Liver (tissue), 9 donors: ENCODE measurements around the gene PAPSS1. TPM values are rescaled to one million over a fixed set of nuclear protein-coding genes. Genes with fewer than 3 reads are reported as not detected.

Experiments
- DNase-seq: peaks from one replicate; pipeline ENCODE4 v3.0.0-alpha.2; 2017; ENCODE audit warnings: low spot score
- H3K27ac ChIP-seq, 2 donors: one replicate each; pipeline ENCODE4 v1.7.0; 2013; ENCODE audit warnings: inconsistent platforms in 2 of 2, low read length in 2 of 2, control low read depth in 1 of 2, low read depth in 1 of 2, mild to moderate bottlenecking in 1 of 2
- H3K27me3 ChIP-seq, 4 donors: one replicate each; pipeline versions ENCODE4 v1.6.1 to v1.7.0; 2013; ENCODE audit warnings: low read length in 3 of 4, inconsistent platforms in 1 of 4, mild to moderate bottlenecking in 1 of 4, moderate library complexity in 1 of 4; ENCODE audit not compliant: control insufficient read depth in 4 of 4, insufficient read depth in 4 of 4
- H3K36me3 ChIP-seq, 4 donors: one replicate each; pipeline versions ENCODE4 v1.6.1 to v1.7.0; 2013; ENCODE audit warnings: low read length in 3 of 4, mild to moderate bottlenecking in 3 of 4, low read depth in 1 of 4, moderate library complexity in 1 of 4; ENCODE audit not compliant: control insufficient read depth in 4 of 4, insufficient read depth in 3 of 4
- H3K4me1 ChIP-seq, 4 donors: one replicate each; pipeline versions ENCODE4 v1.6.1 to v1.7.0; 2013; ENCODE audit warnings: low read length in 3 of 4, mild to moderate bottlenecking in 3 of 4, moderate library complexity in 1 of 4; ENCODE audit not compliant: control insufficient read depth in 4 of 4, insufficient read depth in 4 of 4
- H3K4me3 ChIP-seq, 3 donors: one replicate each; pipeline versions ENCODE4 v1.6.1 to v1.7.0; 2013; ENCODE audit warnings: low read length in 3 of 3, control low read depth in 1 of 3, low read depth in 1 of 3, mild to moderate bottlenecking in 1 of 3
- H3K9ac ChIP-seq, 2 donors: one replicate each; pipeline ENCODE4 v1.7.0; 2013; ENCODE audit warnings: low read length in 2 of 2, mild to moderate bottlenecking in 2 of 2, moderate library complexity in 2 of 2, control low read depth in 1 of 2, low read depth in 1 of 2
- H3K9me3 ChIP-seq, 4 donors: one replicate each; pipeline versions ENCODE4 v1.6.1 to v1.7.0; 2013; ENCODE audit warnings: low read length in 3 of 4; ENCODE audit not compliant: control insufficient read depth in 4 of 4
- ATF3 ChIP-seq: IDR thresholded peaks from 2 replicates; pipeline ENCODE4 v1.6.1; 2016; ENCODE audit warnings: antibody characterized with exemption
- EGR1 ChIP-seq, 2 donors: IDR thresholded peaks; 2 replicates each; pipeline ENCODE4 v1.6.1; 2016 to 2018; ENCODE audit warnings: antibody characterized with exemption in 2 of 2, low read depth in 2 of 2
- FOXA1 ChIP-seq: IDR thresholded peaks from 2 replicates; pipeline ENCODE4 v1.6.1; 2016; ENCODE audit warnings: antibody characterized with exemption
- FOXA2 ChIP-seq: IDR thresholded peaks from 2 replicates; pipeline ENCODE4 v1.6.1; 2016; ENCODE audit warnings: antibody characterized with exemption
- GABPA ChIP-seq, 2 donors: IDR thresholded peaks in 1 of 2; conservative IDR thresholded peaks in 1 of 2; 2 replicates each; pipeline ENCODE4 v1.6.1; 2016; ENCODE audit warnings: antibody characterized with exemption in 2 of 2, mild to moderate bottlenecking in 1 of 2, moderate library complexity in 1 of 2
- HNF4A ChIP-seq, 2 donors: conservative IDR thresholded peaks; 2 replicates each; pipeline ENCODE4 v1.6.1; 2016; ENCODE audit warnings: antibody characterized with exemption in 2 of 2, mild to moderate bottlenecking in 2 of 2
- HNF4G ChIP-seq: IDR thresholded peaks from 2 replicates; pipeline ENCODE4 v1.6.1; 2016; ENCODE audit warnings: antibody characterized with exemption
- JUND ChIP-seq, 2 donors: IDR thresholded peaks; 2 replicates each; pipeline ENCODE4 v1.6.1; 2016; ENCODE audit warnings: antibody characterized with exemption in 2 of 2
- MAX ChIP-seq: IDR thresholded peaks from 2 replicates; pipeline ENCODE4 v1.6.1; 2016; ENCODE audit warnings: antibody characterized with exemption
- NR2F2 ChIP-seq: IDR thresholded peaks from 2 replicates; pipeline ENCODE4 v1.6.1; 2016; ENCODE audit warnings: antibody characterized with exemption
- RAD21 ChIP-seq, 2 donors: IDR thresholded peaks; 2 replicates each; pipeline ENCODE4 v1.6.1; 2016; ENCODE audit warnings: antibody characterized with exemption in 2 of 2, mild to moderate bottlenecking in 2 of 2
- RXRA ChIP-seq, 2 donors: IDR thresholded peaks; 2 replicates each; pipeline ENCODE4 v1.6.1; 2017 to 2018; ENCODE audit warnings: antibody characterized with exemption in 2 of 2, mild to moderate bottlenecking in 1 of 2
- SP1 ChIP-seq: IDR thresholded peaks from 2 replicates; pipeline ENCODE4 v1.6.1; 2018; ENCODE audit warnings: antibody characterized with exemption, mild to moderate bottlenecking
- TAF1 ChIP-seq: conservative IDR thresholded peaks from 2 replicates; pipeline ENCODE4 v1.6.1; 2016; ENCODE audit warnings: antibody characterized with exemption, mild to moderate bottlenecking
- YY1 ChIP-seq: IDR thresholded peaks from 2 replicates; pipeline ENCODE4 v1.6.1; 2016; ENCODE audit warnings: antibody characterized with exemption, mild to moderate bottlenecking
- WGBS: extraction: QIAGEN DNeasy Blood & Tissue Kit; methylation state at CpG from one replicate; pipeline ENCODE4 v1.1.7; 2013; 5-methylcytosine and 5-hydroxymethylcytosine counted together
- polyA plus RNA-seq, 2 donors: library from polyadenylated mRNA; stranded (reverse) in 1 of 2; unstranded in 1 of 2; fragments of 200-250 nt in 1 of 2; fragments of >200 nt in 1 of 2; fragmentation: Nextera tagmentation in 1 of 2; extraction: Ambion mirVana in 1 of 2; gene quantifications; one replicate each; pipeline versions ENCODE4 v1.2.1 to v1.2.3, GENCODE V29; 2013 to 2015
- total RNA-seq, 2 donors: library from RNA; depleted of rRNA; stranded (reverse); fragments of >200 nt; gene quantifications; one replicate each; pipeline ENCODE4 v1.2.3, GENCODE V29; 2014
- TF ChIP-seq, protein P1 (sequence below): fragments of 150-350 bp; IDR thresholded peaks from 2 replicates; pipeline ENCODE4 v1.5.1; 2017; ENCODE audit warnings: improper control_type of control experiment, low read depth, low read length; ENCODE audit not compliant: missing input control
- TF ChIP-seq, protein P2 (sequence below): IDR thresholded peaks from 2 replicates; pipeline ENCODE4 v1.6.1; 2016; ENCODE audit warnings: antibody characterized with exemption, mild to moderate bottlenecking
- TF ChIP-seq, protein P3 (sequence below): IDR thresholded peaks from 2 replicates; pipeline ENCODE4 v1.6.1; 2016; ENCODE audit warnings: antibody characterized with exemption
- donor health status: healthy.
- donor health status: healthy.
- donor health status: healthy.
- donor health status: healthy.
- donor health status: healthy.

Gene PAPSS1
- total and polyA plus RNA-seq, 4 donors = 5.7 to 17.8 (median 6.0) TPM

- 83% methylated on average over 4 of the region's 4 CpGs for WGBS
- no peak overlapping the region for H3K27ac ChIP-seq
- no peak for DNase-seq
Observed at GRCh38 chr4:107691378-107691777, 28.7 kb downstream of the PAPSS1 start.

DNA sequence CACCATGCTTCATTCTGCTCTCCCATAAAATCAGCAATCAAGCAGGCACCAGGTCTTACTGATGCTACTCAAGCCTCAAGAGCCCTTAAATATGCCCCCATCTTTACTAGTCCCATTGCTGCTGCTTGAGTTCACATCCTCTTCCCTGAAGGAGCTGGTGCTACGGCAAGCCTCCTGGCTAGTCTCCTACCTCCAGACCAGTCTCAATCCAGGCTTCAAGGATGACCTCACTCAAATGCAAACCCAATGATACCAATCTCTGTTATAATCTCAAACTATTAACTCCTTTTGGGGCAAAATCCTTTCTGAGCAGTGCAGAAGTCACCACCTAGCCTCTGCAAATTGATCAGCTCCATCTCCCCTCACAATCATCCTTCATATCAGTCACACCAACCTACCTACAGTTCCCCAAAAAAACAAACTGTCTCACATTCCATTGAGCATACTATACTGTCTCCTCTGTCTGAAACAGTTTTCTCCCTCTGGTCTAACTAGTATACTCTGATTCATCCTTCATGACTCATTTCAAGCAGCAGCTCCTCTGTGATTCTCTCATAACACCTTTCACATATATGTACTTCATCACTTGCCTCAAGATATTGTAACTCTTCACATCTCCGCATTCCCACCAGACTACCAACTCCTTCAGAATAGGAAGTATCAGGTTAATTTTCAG is 30.0 kb downstream of the PAPSS1 start:
- WGBS = 98% methylated on average over 2 of the region's 2 CpGs
- no peaks in the 10 kb centered on the region for H3K27me3 ChIP-seq
- no peak overlapping the region for H3K9ac ChIP-seq
- no peaks in the 10 kb centered on the region for H3K9me3 ChIP-seq
- H3K4me1 ChIP-seq = no peaks in the 10 kb centered on the region
- no peak overlapping the region for H3K4me3 ChIP-seq
- TF ChIP-seq, protein P1, sequence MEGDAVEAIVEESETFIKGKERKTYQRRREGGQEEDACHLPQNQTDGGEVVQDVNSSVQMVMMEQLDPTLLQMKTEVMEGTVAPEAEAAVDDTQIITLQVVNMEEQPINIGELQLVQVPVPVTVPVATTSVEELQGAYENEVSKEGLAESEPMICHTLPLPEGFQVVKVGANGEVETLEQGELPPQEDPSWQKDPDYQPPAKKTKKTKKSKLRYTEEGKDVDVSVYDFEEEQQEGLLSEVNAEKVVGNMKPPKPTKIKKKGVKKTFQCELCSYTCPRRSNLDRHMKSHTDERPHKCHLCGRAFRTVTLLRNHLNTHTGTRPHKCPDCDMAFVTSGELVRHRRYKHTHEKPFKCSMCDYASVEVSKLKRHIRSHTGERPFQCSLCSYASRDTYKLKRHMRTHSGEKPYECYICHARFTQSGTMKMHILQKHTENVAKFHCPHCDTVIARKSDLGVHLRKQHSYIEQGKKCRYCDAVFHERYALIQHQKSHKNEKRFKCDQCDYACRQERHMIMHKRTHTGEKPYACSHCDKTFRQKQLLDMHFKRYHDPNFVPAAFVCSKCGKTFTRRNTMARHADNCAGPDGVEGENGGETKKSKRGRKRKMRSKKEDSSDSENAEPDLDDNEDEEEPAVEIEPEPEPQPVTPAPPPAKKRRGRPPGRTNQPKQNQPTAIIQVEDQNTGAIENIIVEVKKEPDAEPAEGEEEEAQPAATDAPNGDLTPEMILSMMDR = no peak
- TF ChIP-seq MAX = no peak
- TF ChIP-seq YY1 = no peak
- TF ChIP-seq HNF4G = no peak
- no peak for TF ChIP-seq RXRA (IDR thresholded peaks at IDR 0.05)
- no peak for TF ChIP-seq NR2F2
- no peak for TF ChIP-seq HNF4A (conservative IDR thresholded peaks at IDR 0.05)
- no peak for TF ChIP-seq RAD21 (IDR thresholded peaks at IDR 0.05)
- DNase-seq = no peak
- peaks cover 0 to 4% (median 0%) of the 10 kb centered on the region in 4 donors for H3K36me3 ChIP-seq
- H3K27ac ChIP-seq = no peak overlapping the region

More at GRCh38 chr4:107691378-107691777, 28.7 kb downstream of the PAPSS1 start:
- no peaks in the 10 kb centered on the region for H3K4me1 ChIP-seq
- TF ChIP-seq FOXA1 = no peak
- no peak overlapping the region for H3K9ac ChIP-seq
- H3K36me3 ChIP-seq = no peaks in the 10 kb centered on the region
- no peak overlapping the region for H3K4me3 ChIP-seq
- H3K9me3 ChIP-seq = no peaks in the 10 kb centered on the region
- no peaks in the 10 kb centered on the region for H3K27me3 ChIP-seq

DNA sequence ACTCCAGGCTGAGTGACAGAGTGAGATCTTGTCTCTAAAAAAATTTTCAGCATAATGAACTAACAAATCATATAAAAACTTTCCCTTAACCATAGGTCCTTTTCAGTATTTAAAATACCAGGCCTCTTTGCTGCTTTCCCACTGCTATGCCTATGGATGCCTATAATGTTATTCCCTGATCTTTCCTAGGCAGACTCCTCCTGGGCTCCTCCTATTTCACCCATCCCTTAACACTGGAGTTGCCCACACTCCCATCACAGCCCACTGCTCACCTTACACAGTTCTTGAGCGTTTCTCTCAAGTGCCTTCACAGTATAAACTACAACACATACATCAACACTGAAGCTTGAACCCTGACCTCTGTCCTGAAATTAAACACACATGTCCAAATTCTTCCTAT is 31.6 kb downstream of the PAPSS1 start:
- Histone ChIP-seq H3K27ac (no peak overlapping the region), H3K9me3 (no peaks in the 10 kb centered on the region), H3K4me1 (no peaks in the 10 kb centered on the region), H3K36me3 (peaks cover 0 to 4% (median 0%) of the 10 kb centered on the region in 4 donors), H3K9ac (no peak overlapping the region), H3K4me3 (no peak overlapping the region), H3K27me3 (no peaks in the 10 kb centered on the region)
- TF ChIP-seq, protein P2, sequence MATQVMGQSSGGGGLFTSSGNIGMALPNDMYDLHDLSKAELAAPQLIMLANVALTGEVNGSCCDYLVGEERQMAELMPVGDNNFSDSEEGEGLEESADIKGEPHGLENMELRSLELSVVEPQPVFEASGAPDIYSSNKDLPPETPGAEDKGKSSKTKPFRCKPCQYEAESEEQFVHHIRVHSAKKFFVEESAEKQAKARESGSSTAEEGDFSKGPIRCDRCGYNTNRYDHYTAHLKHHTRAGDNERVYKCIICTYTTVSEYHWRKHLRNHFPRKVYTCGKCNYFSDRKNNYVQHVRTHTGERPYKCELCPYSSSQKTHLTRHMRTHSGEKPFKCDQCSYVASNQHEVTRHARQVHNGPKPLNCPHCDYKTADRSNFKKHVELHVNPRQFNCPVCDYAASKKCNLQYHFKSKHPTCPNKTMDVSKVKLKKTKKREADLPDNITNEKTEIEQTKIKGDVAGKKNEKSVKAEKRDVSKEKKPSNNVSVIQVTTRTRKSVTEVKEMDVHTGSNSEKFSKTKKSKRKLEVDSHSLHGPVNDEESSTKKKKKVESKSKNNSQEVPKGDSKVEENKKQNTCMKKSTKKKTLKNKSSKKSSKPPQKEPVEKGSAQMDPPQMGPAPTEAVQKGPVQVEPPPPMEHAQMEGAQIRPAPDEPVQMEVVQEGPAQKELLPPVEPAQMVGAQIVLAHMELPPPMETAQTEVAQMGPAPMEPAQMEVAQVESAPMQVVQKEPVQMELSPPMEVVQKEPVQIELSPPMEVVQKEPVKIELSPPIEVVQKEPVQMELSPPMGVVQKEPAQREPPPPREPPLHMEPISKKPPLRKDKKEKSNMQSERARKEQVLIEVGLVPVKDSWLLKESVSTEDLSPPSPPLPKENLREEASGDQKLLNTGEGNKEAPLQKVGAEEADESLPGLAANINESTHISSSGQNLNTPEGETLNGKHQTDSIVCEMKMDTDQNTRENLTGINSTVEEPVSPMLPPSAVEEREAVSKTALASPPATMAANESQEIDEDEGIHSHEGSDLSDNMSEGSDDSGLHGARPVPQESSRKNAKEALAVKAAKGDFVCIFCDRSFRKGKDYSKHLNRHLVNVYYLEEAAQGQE = no peak
- TF ChIP-seq JUND (IDR thresholded peaks at IDR 0.05) = no peak
- no peak for TF ChIP-seq HNF4G
- TF ChIP-seq TAF1 = no peak
- no peak for TF ChIP-seq MAX
- TF ChIP-seq ATF3 = no peak
- TF ChIP-seq FOXA1 = no peak
- TF ChIP-seq EGR1 (IDR thresholded peaks at IDR 0.05; ENCODE audit: low read depth in 2 of 2) = no peak
- no peak for TF ChIP-seq GABPA (IDR thresholded peaks at IDR 0.05 in 1 of 2, conservative IDR thresholded peaks at IDR 0.05 in 1 of 2)
- no peak for TF ChIP-seq HNF4A (conservative IDR thresholded peaks at IDR 0.05)
- no peak for TF ChIP-seq FOXA2
- TF ChIP-seq, protein P3, sequence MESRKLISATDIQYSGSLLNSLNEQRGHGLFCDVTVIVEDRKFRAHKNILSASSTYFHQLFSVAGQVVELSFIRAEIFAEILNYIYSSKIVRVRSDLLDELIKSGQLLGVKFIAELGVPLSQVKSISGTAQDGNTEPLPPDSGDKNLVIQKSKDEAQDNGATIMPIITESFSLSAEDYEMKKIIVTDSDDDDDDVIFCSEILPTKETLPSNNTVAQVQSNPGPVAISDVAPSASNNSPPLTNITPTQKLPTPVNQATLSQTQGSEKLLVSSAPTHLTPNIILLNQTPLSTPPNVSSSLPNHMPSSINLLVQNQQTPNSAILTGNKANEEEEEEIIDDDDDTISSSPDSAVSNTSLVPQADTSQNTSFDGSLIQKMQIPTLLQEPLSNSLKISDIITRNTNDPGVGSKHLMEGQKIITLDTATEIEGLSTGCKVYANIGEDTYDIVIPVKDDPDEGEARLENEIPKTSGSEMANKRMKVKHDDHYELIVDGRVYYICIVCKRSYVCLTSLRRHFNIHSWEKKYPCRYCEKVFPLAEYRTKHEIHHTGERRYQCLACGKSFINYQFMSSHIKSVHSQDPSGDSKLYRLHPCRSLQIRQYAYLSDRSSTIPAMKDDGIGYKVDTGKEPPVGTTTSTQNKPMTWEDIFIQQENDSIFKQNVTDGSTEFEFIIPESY = no peak
- no peak for TF ChIP-seq YY1
- no peak for TF ChIP-seq RXRA (IDR thresholded peaks at IDR 0.05)
- TF ChIP-seq SP1 = no peak
- DNase-seq = no peak
- WGBS = 83% methylated on average over 1 of the region's 1 CpG
